ENCODE measurements around the gene PLOD2. TPM values are rescaled to one million over a fixed set of nuclear protein-coding genes. Genes with fewer than 3 reads are reported as not detected.
A peak's percentile ranks its signal among the peaks of the same experiment; 100 is the strongest.

Gene PLOD2
- total RNA-seq, 1 donor from 2014 or later = 45.6 TPM

- H3K4me1 Mint-ChIP-seq (ENCODE audit: low read depth, unreplicated experiment) = peaks cover 15% of the 10 kb centered on the region
- H3K9me3 Mint-ChIP-seq (ENCODE audit: unreplicated experiment) = no peaks in the 10 kb centered on the region
- no peaks in the 10 kb centered on the region for H3K36me3 Mint-ChIP-seq (ENCODE audit: unreplicated experiment)
- H3K4me3 Mint-ChIP-seq (ENCODE audit: unreplicated experiment) = no peak overlapping the region
- peak overlapping the region; percentile 65 for H3K27ac Mint-ChIP-seq (ENCODE audit: unreplicated experiment)
- TF ChIP-seq CTCF (IDR thresholded peaks at IDR 0.05; ENCODE audit: partially characterized antibody, unreplicated experiment) = no peak
- H3K27me3 Mint-ChIP-seq (ENCODE audit: unreplicated experiment) = no peaks in the 10 kb centered on the region
- DNase-seq = no peak
Observed at GRCh38 chr3:146072061-146072460, 88.9 kb downstream of the PLOD2 start.

GRCh38 chr3:146071632-146072031, 89.4 kb downstream of the PLOD2 start:
- Mint-ChIP-seq H3K4me1 (ENCODE audit: low read depth, unreplicated experiment) (peaks cover 16% of the 10 kb centered on the region), H3K36me3 (ENCODE audit: unreplicated experiment) (no peaks in the 10 kb centered on the region), H3K4me3 (ENCODE audit: unreplicated experiment) (no peak overlapping the region), H3K27me3 (ENCODE audit: unreplicated experiment) (no peaks in the 10 kb centered on the region), H3K27ac (ENCODE audit: unreplicated experiment) (peak overlapping the region; percentile 65), H3K9me3 (ENCODE audit: unreplicated experiment) (no peaks in the 10 kb centered on the region)
- no peak for TF ChIP-seq CTCF (IDR thresholded peaks at IDR 0.05; ENCODE audit: partially characterized antibody, unreplicated experiment)
- no peak for DNase-seq

GRCh38 chr3:146067048-146067447, 93.9 kb downstream of the PLOD2 start:
- peaks cover 2% of the 10 kb centered on the region for H3K9me3 Mint-ChIP-seq (ENCODE audit: unreplicated experiment)
- DNase-seq = no peak
- no peak overlapping the region for H3K4me3 Mint-ChIP-seq (ENCODE audit: unreplicated experiment)
- no peak overlapping the region for H3K27ac Mint-ChIP-seq (ENCODE audit: unreplicated experiment)
- H3K4me1 Mint-ChIP-seq (ENCODE audit: low read depth, unreplicated experiment) = peaks cover 9% of the 10 kb centered on the region
- TF ChIP-seq CTCF (IDR thresholded peaks at IDR 0.05; ENCODE audit: partially characterized antibody, unreplicated experiment) = no peak
- no peaks in the 10 kb centered on the region for H3K36me3 Mint-ChIP-seq (ENCODE audit: unreplicated experiment)
- H3K27me3 Mint-ChIP-seq (ENCODE audit: unreplicated experiment) = no peaks in the 10 kb centered on the region

GRCh38 chr3:146065573-146066006, 95.4 kb downstream of the PLOD2 start:
- no peak for DNase-seq
- Mint-ChIP-seq H3K27me3 (ENCODE audit: unreplicated experiment) (no peaks in the 10 kb centered on the region), H3K9me3 (ENCODE audit: unreplicated experiment) (peaks cover 2% of the 10 kb centered on the region), H3K27ac (ENCODE audit: unreplicated experiment) (no peak overlapping the region), H3K36me3 (ENCODE audit: unreplicated experiment) (no peaks in the 10 kb centered on the region), H3K4me1 (ENCODE audit: low read depth, unreplicated experiment) (peaks cover 4% of the 10 kb centered on the region), H3K4me3 (ENCODE audit: unreplicated experiment) (no peak overlapping the region)
- TF ChIP-seq CTCF (IDR thresholded peaks at IDR 0.05; ENCODE audit: partially characterized antibody, unreplicated experiment) = peak; percentile 93

- no peaks in the 10 kb centered on the region for H3K4me1 Mint-ChIP-seq (ENCODE audit: low read depth, unreplicated experiment)
- TF ChIP-seq CTCF (IDR thresholded peaks at IDR 0.05; ENCODE audit: partially characterized antibody, unreplicated experiment) = no peak
- H3K9me3 Mint-ChIP-seq (ENCODE audit: unreplicated experiment) = no peaks in the 10 kb centered on the region
- no peak overlapping the region for H3K4me3 Mint-ChIP-seq (ENCODE audit: unreplicated experiment)
- no peaks in the 10 kb centered on the region for H3K36me3 Mint-ChIP-seq (ENCODE audit: unreplicated experiment)
- H3K27me3 Mint-ChIP-seq (ENCODE audit: unreplicated experiment) = no peaks in the 10 kb centered on the region
- no peak for DNase-seq
- no peak overlapping the region for H3K27ac Mint-ChIP-seq (ENCODE audit: unreplicated experiment)
Observed at GRCh38 chr3:146058241-146058640, 102.7 kb downstream of the PLOD2 start.
